AG04450 (cell line): ENCODE data around the gene ATP6V1G3. TPM values are rescaled to one million over a fixed set of nuclear protein-coding genes. Genes with fewer than 3 reads are reported as not detected.
"Not testable (repeated sequence)": the region's sequence is repeated elsewhere in the genome, so short reads cannot be mapped to it uniquely, and the experiment has no call there.

Source experiments
- CTCF ChIA-PET: fragments of 300-600, 350-600 bp; formaldehyde crosslinking; extraction: SDS; loops from one replicate; lab custom pipeline; 2022; ENCODE audit warnings: antibody characterized with exemption, inconsistent platforms; lab: Charles Lee
- POLR2A ChIA-PET: fragments of 350-600 bp; formaldehyde crosslinking; extraction: SDS; loops from one replicate; lab custom pipeline; 2021; ENCODE audit warnings: antibody characterized with exemption, inconsistent platforms; lab: Yijun Ruan, JAX
- DNase-seq: peaks from one replicate; pipeline ENCODE4 v3.0.0-alpha.2; 2011; ENCODE audit warnings: low read depth, low spot score
- H3K27ac ChIP-seq: one replicate; pipeline ENCODE4 v1.5.1; 2012; ENCODE audit warnings: low read depth, low read length, control low read depth
- H3K27me3 ChIP-seq: one replicate; pipeline ENCODE4 v1.6.0; 2012; ENCODE audit warnings: low read length; ENCODE audit not compliant: control insufficient read depth, insufficient read depth
- H3K4me3 ChIP-seq: 2 replicates; pipeline ENCODE4 v1.5.1; 2011; ENCODE audit warnings: mild to moderate bottlenecking, low read depth, low read length, control low read depth
- H3K9me3 ChIP-seq: 2 replicates; pipeline ENCODE4 v1.5.1; 2012; ENCODE audit warnings: low read length; ENCODE audit not compliant: control insufficient read depth, insufficient read depth
- polyA plus RNA-seq: library from polyadenylated mRNA; depleted of rRNA; stranded (reverse); fragments of >200 nt; gene quantifications from 2 replicates; pipeline ENCODE4 v1.2.3, GENCODE V29; 2011; rRNA removed
- TF ChIP-seq, protein P1 (sequence below): IDR thresholded peaks from 2 replicates; pipeline ENCODE4 v1.5.1; 2011; ENCODE audit warnings: low read depth, low read length, control low read depth, inconsistent platforms

Gene ATP6V1G3
- polyA plus RNA-seq, 1 experiment = not detected

DNA sequence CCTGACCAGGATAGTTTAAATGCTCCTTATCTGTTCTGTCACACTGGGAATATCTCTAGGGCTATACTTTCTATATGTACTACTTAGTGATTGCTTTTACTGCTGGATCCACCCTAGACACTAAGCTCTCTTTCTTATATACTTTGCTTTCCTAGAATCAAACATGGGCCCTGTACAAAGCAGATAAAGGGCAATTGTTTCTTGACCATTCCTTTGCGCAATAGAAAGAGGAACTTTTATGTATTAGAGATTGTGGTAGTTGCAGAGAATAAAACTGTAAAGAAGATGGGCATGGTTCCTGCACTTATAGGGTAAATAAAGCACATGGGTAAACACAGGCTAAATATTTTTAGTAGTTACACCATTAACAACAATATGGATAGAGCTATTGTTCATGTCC is 58.8 kb downstream of the ATP6V1G3 start:
- CTCF ChIA-PET = interaction anchor here (0.6 kb wide), 1 partner anchor 961 kb away, joined by 3 read pairs; no protein-coding TSS in a partner anchor
- POLR2A ChIA-PET = no interaction called here
- H3K4me3 ChIP-seq = no peak overlapping the region
- H3K27me3 ChIP-seq = no peaks in the 10 kb centered on the region
- no peak for DNase-seq
- H3K27ac ChIP-seq = no peak overlapping the region
- H3K9me3 ChIP-seq = no peaks in the 10 kb centered on the region
- TF ChIP-seq, protein P1, sequence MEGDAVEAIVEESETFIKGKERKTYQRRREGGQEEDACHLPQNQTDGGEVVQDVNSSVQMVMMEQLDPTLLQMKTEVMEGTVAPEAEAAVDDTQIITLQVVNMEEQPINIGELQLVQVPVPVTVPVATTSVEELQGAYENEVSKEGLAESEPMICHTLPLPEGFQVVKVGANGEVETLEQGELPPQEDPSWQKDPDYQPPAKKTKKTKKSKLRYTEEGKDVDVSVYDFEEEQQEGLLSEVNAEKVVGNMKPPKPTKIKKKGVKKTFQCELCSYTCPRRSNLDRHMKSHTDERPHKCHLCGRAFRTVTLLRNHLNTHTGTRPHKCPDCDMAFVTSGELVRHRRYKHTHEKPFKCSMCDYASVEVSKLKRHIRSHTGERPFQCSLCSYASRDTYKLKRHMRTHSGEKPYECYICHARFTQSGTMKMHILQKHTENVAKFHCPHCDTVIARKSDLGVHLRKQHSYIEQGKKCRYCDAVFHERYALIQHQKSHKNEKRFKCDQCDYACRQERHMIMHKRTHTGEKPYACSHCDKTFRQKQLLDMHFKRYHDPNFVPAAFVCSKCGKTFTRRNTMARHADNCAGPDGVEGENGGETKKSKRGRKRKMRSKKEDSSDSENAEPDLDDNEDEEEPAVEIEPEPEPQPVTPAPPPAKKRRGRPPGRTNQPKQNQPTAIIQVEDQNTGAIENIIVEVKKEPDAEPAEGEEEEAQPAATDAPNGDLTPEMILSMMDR = no peak

DNA sequence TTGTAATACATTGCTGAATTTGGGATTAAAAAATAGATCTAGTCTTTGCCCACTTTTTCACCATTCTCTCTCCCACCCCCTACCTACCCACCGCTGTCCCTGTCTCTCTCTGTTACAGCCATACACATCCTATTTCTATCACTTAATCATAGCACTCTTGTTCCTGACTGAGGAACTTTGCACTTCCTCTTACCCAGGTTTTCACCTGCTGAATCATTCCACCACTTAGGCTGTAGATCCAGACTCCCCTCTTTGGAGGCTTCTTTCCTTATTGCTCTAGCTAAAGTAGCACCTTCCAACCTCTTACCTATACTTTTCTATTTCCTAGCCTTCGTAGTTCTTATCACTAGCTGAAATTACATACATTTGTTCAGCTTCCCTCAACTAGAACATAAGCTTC is 59.6 kb downstream of the ATP6V1G3 start:
- Histone ChIP-seq H3K4me3 (no peak overlapping the region), H3K27me3 (no peaks in the 10 kb centered on the region), H3K27ac (no peak overlapping the region), H3K9me3 (no peaks in the 10 kb centered on the region)
- TF ChIP-seq, protein P1 = no peak
- ChIA-PET POLR2A (no interaction called here), CTCF (interaction anchor here (0.7 kb wide), 1 partner anchor 15 kb away, joined by 3 read pairs; no protein-coding TSS in a partner anchor)
- no peak for DNase-seq

DNA sequence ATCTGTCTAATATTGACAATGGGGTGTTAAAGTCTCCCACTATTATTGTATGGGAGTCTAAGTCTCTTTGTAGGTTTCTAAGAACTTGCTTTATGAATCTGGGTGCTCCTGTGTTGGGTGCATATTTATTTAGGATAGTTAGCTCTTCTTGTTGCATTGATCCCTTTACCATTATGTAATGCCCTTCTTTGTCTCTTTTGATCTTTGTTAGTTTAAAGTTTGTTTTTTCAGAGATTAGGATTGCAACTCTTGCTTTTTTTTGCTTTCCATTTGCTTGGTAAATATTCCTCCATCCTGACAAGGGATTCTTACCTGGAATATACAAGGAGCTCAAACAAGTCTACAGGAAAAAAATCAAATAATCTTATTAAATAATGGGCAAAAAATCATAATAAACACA is 63.1 kb downstream of the ATP6V1G3 start:
- H3K4me3 ChIP-seq, H3K9me3 ChIP-seq, H3K27ac ChIP-seq, POLR2A ChIA-PET, CTCF ChIA-PET, H3K27me3 ChIP-seq, DNase-seq: not testable (repeated sequence)

Other genes with a start within 250 kb of the ATP6V1G3 start
- gene PTPRC, start 98.4 kb upstream of the ATP6V1G3 start, polyA plus RNA-seq = 0.05 TPM in 1 of 2 replicates, not detected in the other